HL-60/S4 treated with retinoic acid at 250 ng/mL for 4 days and 3 days (cell line): Measurements from ENCODE around the gene ADCY4.

Source experiments
- in situ Hi-C: fragments of 300-500 bp; cut with MboI; formaldehyde crosslinking; loops from 2 replicates; pipeline ENCODE4 v1.7.0; 2022; ENCODE audit warnings: low sequenced_read_pairs

ADCY4 gene

DNA sequence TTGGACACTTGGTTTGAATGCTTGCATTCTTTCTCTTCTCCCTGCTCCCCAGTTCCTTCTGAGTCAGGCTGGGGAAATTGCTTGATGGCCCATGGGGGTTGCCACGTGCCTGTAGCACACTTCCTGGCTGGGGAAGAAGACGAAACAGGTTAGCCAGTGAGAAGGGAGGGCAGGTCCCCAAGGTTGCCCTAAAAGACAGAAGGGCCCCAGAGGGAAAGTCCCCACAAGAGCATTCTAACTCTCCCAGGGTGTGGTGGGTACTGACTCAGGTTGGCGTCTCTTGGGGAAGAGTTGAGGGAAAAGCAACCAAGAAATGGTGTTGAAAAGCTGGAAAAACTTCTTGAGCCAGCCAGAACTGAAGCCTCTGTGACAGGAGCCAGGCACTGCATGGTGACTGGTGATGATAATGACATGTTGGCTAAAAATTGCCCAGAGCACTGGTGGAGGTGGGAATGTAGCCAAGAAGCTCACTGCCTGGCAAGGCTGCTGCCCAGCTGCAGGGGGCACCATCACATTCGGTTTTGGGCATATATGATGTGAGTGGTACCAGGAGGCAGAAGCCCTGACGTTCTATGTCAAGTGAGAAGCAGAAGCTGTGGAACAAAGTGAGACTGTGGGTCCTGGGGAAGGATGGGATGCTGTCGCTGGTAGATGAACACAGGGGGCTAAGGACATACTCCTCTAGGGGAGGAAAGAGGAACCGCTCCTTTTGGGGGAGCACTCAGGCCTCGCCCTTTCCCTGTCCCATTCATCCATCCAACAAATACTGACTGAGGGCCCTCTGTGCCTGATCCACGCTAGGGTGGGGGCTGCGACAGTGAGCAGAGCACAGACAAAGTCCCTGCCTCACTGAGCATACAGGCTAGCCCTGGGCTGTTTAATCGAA lies 55.3 kb downstream of the ADCY4 start:
- in situ Hi-C loops = no loop called here

- in situ Hi-C loops = no loop called here
Observed at GRCh38 chr14:24278424-24278823, 56.4 kb downstream of the ADCY4 start.

GRCh38 chr14:24277606-24278321 lies 57.1 kb downstream of the ADCY4 start:
- in situ Hi-C loops = no loop called here

DNA sequence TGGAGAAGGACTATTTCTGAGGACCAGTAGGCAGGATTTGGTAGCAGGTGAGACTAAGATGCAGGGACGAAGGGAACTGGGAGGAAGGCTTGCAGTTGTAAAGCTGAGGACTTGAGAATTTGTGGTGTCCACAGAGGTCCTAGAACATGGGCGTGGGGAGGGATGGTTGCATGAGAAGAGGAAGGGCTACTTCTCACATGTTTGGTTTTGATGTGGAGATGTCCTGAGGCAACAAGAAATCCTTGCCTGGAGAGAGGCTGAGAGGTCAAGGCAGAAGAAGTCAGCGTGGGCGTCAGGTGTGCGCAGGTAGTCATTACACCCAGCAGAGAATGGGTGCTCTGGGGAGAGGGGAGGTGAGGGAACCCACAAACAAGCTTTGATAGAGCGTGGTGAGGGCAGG lies 57.8 kb downstream of the ADCY4 start:
- in situ Hi-C loops = no loop called here

DNA sequence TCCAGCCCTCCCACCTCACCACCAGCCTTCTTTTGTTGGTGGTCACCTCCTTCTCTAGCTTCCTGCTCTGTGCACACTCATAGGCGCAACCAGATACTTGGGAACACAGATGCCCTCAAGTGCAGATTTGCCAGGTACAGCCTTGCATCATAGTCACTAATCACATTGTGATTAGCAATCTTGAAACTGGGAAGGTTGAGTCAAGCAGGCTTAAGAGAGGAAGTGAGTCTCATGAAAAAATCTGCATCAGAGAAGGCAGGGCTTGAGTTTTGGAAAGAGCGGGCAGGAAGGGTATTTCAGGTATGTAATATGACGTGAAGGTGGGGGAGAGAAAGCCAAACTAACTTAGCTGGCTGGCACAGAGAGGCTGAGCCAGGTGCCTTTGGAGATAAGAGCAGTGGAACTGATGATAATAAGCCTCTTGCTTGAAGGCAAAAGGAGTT lies 60.7 kb downstream of the ADCY4 start:
- in situ Hi-C loops = no loop called here

DNA sequence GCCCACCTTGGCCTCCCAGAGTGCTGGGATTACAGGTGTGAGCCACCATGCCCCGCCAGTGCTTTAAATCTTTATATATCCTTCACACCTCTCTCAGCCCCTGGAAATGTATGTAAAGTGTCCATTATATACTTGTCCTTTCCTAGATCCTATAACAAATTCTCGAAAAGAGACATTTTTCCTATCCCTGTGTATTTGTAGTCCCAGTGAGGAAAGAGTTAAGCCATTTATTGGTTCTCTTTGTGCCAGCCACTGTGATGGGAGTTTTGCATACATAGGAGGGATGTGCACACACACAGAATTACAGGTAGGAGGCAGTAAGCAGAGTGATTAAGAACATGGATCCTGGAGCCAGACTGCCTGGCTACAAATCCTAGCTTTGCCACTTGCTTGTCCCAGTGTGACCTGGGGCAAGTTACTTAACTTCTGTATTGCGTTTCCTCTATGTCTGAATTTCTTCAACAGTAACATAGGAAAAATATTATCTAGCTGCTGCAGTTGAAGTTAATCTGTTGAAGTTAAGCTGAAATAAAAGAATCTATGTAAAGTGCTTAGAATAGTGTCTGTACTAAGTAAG lies 61.4 kb downstream of the ADCY4 start:
- in situ Hi-C loops = no loop called here

DNA sequence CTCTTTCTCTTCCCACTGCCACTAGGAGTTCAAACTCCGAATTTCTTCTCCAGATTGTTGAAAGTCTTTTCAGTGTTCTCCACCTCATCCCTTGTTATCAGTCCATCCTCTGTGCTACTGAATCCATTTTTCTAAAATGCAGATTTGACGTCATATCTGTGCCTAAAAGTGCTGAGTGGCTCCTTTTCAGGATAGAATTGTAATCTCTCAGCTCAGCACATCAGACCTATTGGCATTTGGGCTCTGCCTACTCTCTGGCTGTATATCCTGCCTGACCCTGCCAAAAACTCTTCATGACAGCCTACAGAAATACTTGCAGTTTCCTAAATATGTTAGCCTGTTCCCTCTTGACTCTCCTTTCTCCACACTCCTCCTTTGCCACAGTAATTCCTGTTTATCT lies 62.4 kb downstream of the ADCY4 start:
- in situ Hi-C loops = no loop called here

GRCh38 chr14:24271834-24272263 lies 63.0 kb downstream of the ADCY4 start:
- in situ Hi-C loops = no loop called here

DNA sequence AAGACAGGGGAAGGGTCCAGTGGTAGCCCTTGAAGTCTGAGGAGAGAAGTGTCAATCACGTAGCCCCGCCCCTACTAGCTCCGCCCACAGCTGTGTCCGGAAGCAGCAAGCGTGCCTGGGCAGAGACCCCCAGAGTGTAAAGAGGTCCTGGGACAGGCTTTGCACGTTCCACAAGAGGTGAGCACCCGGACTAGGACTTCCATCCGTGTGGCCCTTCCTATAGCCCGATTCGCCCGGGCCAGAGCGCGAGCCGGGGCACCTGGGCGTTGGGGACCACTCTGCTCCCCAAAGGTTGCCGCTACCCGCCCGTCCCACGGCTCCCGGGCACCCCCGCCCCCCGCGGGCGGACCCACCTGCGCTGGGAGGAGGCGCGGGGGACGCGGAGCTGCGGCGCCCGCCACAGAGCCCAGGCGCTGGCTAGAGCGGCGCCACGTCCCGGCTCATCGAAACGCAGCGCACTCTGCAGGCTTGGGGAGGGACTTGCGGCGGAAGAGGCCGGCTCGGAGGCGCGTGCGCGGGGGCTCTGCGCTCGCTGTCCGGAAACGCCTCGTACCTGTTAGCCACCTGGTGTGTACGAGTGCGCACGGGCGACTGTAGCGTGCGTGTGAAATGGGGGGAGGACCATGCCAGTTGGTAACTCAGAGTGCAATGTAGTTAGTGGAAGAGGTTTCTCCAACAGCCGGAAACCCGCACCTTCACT lies 63.6 kb downstream of the ADCY4 start, which contains the start of gene RABGGTA:
Gene RABGGTA, minus strand, starts transcription at position 464 of the 700 bp plus-strand sequence. CDS start 482 bp downstream, outside the sequence.
- in situ Hi-C loops = no loop called here

DNA sequence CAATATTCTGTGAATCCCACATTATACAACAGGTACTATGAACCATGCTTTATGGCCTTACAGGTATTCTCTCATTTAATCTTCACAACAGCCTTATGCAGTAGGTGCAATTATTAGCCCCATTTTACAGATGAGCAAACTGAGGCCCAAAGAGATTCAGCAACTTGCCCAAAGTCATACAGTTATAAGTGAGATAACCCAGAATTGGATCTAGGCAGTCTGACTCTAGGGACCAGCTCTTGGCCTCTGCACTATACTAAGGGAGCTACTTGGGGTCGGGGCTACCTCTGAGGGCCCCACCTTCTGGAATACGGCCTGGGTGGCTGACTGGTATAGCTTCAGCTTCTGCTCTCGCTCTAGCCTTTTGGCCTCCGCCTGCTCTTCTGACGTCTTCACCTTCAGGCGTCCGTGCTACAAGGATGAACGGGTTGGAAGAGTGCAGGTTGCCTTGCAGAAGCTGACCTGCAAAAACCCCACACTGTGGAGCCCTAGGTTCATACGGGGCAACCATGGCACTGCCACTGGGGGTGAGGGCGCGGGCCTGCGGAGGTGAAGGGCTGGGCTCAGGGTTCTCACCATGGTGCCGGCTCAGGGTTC lies 64.2 kb downstream of the ADCY4 start:
- in situ Hi-C loops = no loop called here

DNA sequence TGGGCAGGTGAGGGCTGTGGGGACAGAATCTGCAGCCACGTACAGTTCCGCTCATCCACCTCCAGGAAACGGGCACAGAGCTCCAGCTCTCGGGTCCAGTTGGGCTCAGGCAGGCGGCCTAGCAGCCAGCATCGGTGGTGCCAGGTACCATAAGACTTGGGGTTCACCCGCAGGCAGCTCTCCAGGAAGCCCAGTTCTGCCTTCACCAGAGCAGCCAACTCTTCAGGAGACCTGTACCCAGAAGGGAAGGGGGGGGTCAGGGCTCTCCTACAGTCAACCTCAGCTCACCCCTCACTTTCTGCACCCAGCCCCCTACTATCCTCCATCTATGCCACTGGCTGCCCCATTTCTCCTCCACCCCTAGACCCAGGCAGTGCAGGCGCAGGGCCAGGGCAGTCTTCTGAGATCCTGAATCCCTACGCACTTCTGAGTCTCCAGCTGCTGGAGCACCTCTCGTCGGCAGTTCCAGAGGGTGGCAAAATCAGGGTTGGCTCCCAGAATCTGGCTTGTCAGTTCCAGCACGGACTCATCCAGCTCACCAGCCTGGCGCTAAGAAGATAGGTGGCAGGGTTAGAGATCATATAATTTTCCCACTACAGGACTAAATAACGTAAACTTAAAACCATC lies 64.8 kb downstream of the ADCY4 start:
- in situ Hi-C loops = no loop called here

DNA sequence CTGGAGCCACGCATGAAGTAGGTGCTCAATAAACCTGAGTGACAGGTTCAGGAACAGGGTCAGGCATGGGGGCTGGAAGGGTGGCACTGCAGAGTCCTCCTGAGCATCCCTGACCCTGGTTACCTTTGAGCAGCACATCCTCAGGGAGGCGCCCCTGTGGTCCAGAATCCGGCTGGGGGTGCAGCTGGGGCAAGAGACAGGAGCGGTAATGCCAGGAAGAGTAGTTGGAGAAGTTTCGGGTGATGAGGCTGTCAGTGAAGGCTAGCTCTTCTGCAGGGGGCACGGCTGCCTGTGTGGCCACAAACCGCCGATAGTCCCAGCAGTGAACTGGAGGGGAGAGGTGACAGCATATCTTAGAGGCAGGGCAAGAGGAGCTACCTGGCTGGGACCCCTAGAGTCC lies 65.5 kb downstream of the ADCY4 start:
- in situ Hi-C loops = no loop called here
